Mesenchymal stem cell (in vitro differentiated cells and primary cell): ENCODE results near the gene TNFSF8.

Experiments used
- DNase-seq: peaks from one replicate; pipeline ENCODE4 v3.0.0-alpha.2; 2013
- H2AFZ ChIP-seq: one replicate; pipeline ENCODE4 v1.6.1; 2013; ENCODE audit warnings: low read depth, mild to moderate bottlenecking, control low read depth, inconsistent platforms, low read length, moderate library complexity
- H2AK5ac ChIP-seq: 2 replicates; pipeline ENCODE4 v1.6.1; 2013; ENCODE audit warnings: low read length, moderate library complexity, mild to moderate bottlenecking, inconsistent platforms; ENCODE audit not compliant: severe bottlenecking
- H2BK120ac ChIP-seq: one replicate; pipeline ENCODE4 v1.6.1; 2013; ENCODE audit warnings: low read depth, mild to moderate bottlenecking, inconsistent platforms, low read length, moderate library complexity
- H2BK12ac ChIP-seq, 2 experiments: one replicate each; pipeline ENCODE4 v1.6.1; 2013; ENCODE audit warnings: inconsistent platforms in 2 of 2, low read length in 2 of 2, mild to moderate bottlenecking in 2 of 2, moderate library complexity in 2 of 2, control low read depth in 1 of 2
- H2BK15ac ChIP-seq: one replicate; pipeline ENCODE4 v1.6.1; 2013; ENCODE audit warnings: mild to moderate bottlenecking, low read depth, inconsistent platforms; ENCODE audit not compliant: poor library complexity, severe bottlenecking
- H2BK5ac ChIP-seq: 2 replicates; pipeline ENCODE4 v1.6.1; 2013; ENCODE audit warnings: low read depth, mild to moderate bottlenecking, low read length, control low read depth, inconsistent platforms; ENCODE audit not compliant: poor library complexity, severe bottlenecking
- H3K14ac ChIP-seq, 2 experiments: one replicate each; pipeline ENCODE4 v1.6.1; 2013; ENCODE audit warnings: inconsistent platforms in 2 of 2, low read length in 2 of 2, control low read depth in 1 of 2, mild to moderate bottlenecking in 1 of 2, moderate library complexity in 1 of 2
- H3K18ac ChIP-seq, 2 experiments: one replicate each; pipeline ENCODE4 v1.6.1; 2013; ENCODE audit warnings: inconsistent platforms in 2 of 2, low read length in 2 of 2, control low read depth in 1 of 2, low read depth in 1 of 2, mild to moderate bottlenecking in 1 of 2
- H3K23ac ChIP-seq, 2 experiments: one replicate each; pipeline ENCODE4 v1.6.1; 2013; ENCODE audit warnings: inconsistent platforms in 2 of 2, low read length in 2 of 2, mild to moderate bottlenecking in 2 of 2, moderate library complexity in 2 of 2, control low read depth in 1 of 2
- H3K27ac ChIP-seq: 2 replicates; pipeline ENCODE4 v1.5.1; 2013; ENCODE audit warnings: mild to moderate bottlenecking, moderate library complexity, low read length, control low read depth, inconsistent platforms; ENCODE audit not compliant: poor library complexity, severe bottlenecking
- H3K27me3 ChIP-seq, 2 experiments: 2 replicates each; pipeline versions ENCODE4 v1.6.1 to v1.7.0; 2013; ENCODE audit warnings: low read length in 2 of 2, mild to moderate bottlenecking in 2 of 2, moderate library complexity in 2 of 2, control low read depth in 1 of 2, inconsistent platforms in 1 of 2; ENCODE audit not compliant: control insufficient read depth in 1 of 2, insufficient read depth in 1 of 2
- H3K36me3 ChIP-seq, 2 experiments: 2 replicates each; pipeline versions ENCODE4 v1.6.1 to v1.7.0; 2013; ENCODE audit warnings: low read length in 2 of 2, control low read depth in 1 of 2, inconsistent platforms in 1 of 2, low read depth in 1 of 2, mild to moderate bottlenecking in 1 of 2; ENCODE audit not compliant: insufficient read depth in 2 of 2, control insufficient read depth in 1 of 2
- H3K4ac ChIP-seq, 2 experiments: one replicate each; pipeline ENCODE4 v1.6.1; 2013; ENCODE audit warnings: inconsistent platforms in 2 of 2, low read length in 2 of 2, mild to moderate bottlenecking in 2 of 2, moderate library complexity in 2 of 2, control low read depth in 1 of 2, low read depth in 1 of 2
- H3K4me1 ChIP-seq: 2 replicates; pipeline ENCODE4 v1.6.1; 2013; ENCODE audit warnings: low read depth, low read length, control low read depth; ENCODE audit not compliant: control insufficient read depth, insufficient read depth
- H3K4me2 ChIP-seq: 2 replicates; pipeline ENCODE4 v1.6.1; 2013; ENCODE audit warnings: low read length, mild to moderate bottlenecking, inconsistent platforms; ENCODE audit not compliant: poor library complexity, severe bottlenecking
- H3K4me3 ChIP-seq, 2 experiments: 2 replicates each; pipeline versions ENCODE4 v1.5.1 to v1.7.0; 2013; ENCODE audit warnings: low read length in 2 of 2, mild to moderate bottlenecking in 2 of 2, control low read depth in 1 of 2, low read depth in 1 of 2; ENCODE audit not compliant: insufficient read depth in 1 of 2
- H3K79me1 ChIP-seq: replicated peaks from 2 replicates; pipeline ENCODE4 v1.6.1; 2013; ENCODE audit warnings: mild to moderate bottlenecking, control low read depth, low read length, inconsistent platforms; ENCODE audit not compliant: poor library complexity, severe bottlenecking
- H3K9ac ChIP-seq: 2 replicates; pipeline ENCODE4 v1.7.0; 2013; ENCODE audit warnings: mild to moderate bottlenecking, low read length, moderate library complexity
- H3K9me3 ChIP-seq: 2 replicates; pipeline ENCODE4 v1.7.0; 2013; ENCODE audit warnings: mild to moderate bottlenecking, low read length; ENCODE audit not compliant: control insufficient read depth
- H4K8ac ChIP-seq: one replicate; pipeline ENCODE4 v1.6.1; 2013; ENCODE audit warnings: inconsistent platforms, mild to moderate bottlenecking, low read length, moderate library complexity
- H4K91ac ChIP-seq: one replicate; pipeline ENCODE4 v1.6.1; 2013; ENCODE audit warnings: mild to moderate bottlenecking, low read length, inconsistent platforms
- WGBS: methylation state at CpG from one replicate; pipeline ENCODE4 v1.1.7; 2013; ENCODE audit warnings: mixed read lengths; 5-methylcytosine and 5-hydroxymethylcytosine counted together

Gene TNFSF8

DNA sequence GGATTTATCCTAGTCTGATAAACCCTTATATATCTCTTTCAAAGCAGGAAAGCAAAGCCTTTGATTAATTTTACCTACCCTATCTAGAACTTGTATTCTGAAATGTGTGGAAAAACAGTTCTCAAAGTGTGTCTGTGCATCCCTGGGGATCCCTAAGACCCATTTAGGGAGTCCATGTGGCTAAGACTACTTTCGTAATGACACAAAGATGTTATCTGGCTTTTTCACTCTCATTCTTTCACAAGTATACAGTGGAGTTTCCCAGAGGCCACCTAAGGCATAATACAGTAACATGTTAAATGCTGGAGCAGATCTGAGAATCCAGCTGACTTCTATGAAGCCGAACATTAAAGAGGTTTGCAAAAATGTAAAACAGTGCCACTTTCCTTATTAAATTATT is 70.2 kb downstream of the TNFSF8 start:
- 75% methylated on average over 1 of the region's 2 CpGs for WGBS
- Histone ChIP-seq H3K9ac (no peak overlapping the region), H3K36me3 (no peaks in the 10 kb centered on the region)

DNA sequence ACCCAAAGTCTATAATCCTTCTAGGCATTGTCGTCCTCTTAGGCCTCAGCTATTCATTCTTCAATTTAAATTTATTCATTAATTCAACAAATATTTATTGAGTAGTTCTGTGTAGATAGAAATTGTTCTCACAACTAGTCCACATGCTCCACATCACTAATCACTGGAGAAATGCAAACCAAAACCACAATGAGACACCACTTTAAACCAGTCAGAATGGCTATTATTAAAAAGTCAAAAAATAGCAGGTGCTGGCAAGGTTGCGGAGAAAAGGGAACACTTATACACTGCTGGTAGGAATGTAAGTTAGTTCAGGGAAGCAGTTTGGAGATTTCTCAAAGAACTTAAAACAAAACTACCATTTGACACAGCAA is 73.5 kb downstream of the TNFSF8 start:
- H2BK15ac ChIP-seq, result no peak overlapping the region
- peak overlapping the region in 1 of 2 experiments; percentile 43 for H3K4me3 ChIP-seq
- no peak overlapping the region for H2AFZ ChIP-seq
- no peak overlapping the region for H4K91ac ChIP-seq
- no peak overlapping the region for H3K14ac ChIP-seq
- no peak overlapping the region for H3K27ac ChIP-seq
- peak overlapping the region; percentile 86 for H3K9ac ChIP-seq
- DNase-seq, result no peak
- WGBS, result 80% methylated on average over 1 of the region's 2 CpGs
- no peaks in the 10 kb centered on the region for H3K27me3 ChIP-seq
- no peak overlapping the region for H3K23ac ChIP-seq
- no peaks in the 10 kb centered on the region for H3K79me1 ChIP-seq
- H3K18ac ChIP-seq, result no peak overlapping the region
- H4K8ac ChIP-seq, result no peak overlapping the region
- H3K4ac ChIP-seq, result no peak overlapping the region
- H2AK5ac ChIP-seq, result no peak overlapping the region
- no peak overlapping the region for H2BK5ac ChIP-seq
- no peaks in the 10 kb centered on the region for H3K9me3 ChIP-seq
- no peak overlapping the region for H3K4me2 ChIP-seq
- no peaks in the 10 kb centered on the region for H3K4me1 ChIP-seq
- no peak overlapping the region for H2BK120ac ChIP-seq
- H3K36me3 ChIP-seq, result no peaks in the 10 kb centered on the region
- no peak overlapping the region for H2BK12ac ChIP-seq

More for the DNA sequence above, 70.2 kb downstream of the TNFSF8 start:
- no peak overlapping the region for H3K27ac ChIP-seq
- H2BK12ac ChIP-seq, result no peak overlapping the region
- no peak overlapping the region for H2AFZ ChIP-seq
- H2AK5ac ChIP-seq, result no peak overlapping the region
- no peaks in the 10 kb centered on the region for H3K9me3 ChIP-seq
- peaks cover 1% of the 10 kb centered on the region for H3K4me1 ChIP-seq
- H3K4me2 ChIP-seq, result no peak overlapping the region
- H3K79me1 ChIP-seq, result no peaks in the 10 kb centered on the region
- DNase-seq, result peak; percentile 51
- H2BK15ac ChIP-seq, result no peak overlapping the region
- H4K91ac ChIP-seq, result no peak overlapping the region
- H4K8ac ChIP-seq, result no peak overlapping the region
- no peak overlapping the region for H3K4me3 ChIP-seq
- no peak overlapping the region for H2BK5ac ChIP-seq
- H3K18ac ChIP-seq, result no peak overlapping the region
- H3K27me3 ChIP-seq, result no peaks in the 10 kb centered on the region
- H2BK120ac ChIP-seq, result no peak overlapping the region
- no peak overlapping the region for H3K14ac ChIP-seq
- H3K23ac ChIP-seq, result no peak overlapping the region
- no peak overlapping the region for H3K4ac ChIP-seq

DNA sequence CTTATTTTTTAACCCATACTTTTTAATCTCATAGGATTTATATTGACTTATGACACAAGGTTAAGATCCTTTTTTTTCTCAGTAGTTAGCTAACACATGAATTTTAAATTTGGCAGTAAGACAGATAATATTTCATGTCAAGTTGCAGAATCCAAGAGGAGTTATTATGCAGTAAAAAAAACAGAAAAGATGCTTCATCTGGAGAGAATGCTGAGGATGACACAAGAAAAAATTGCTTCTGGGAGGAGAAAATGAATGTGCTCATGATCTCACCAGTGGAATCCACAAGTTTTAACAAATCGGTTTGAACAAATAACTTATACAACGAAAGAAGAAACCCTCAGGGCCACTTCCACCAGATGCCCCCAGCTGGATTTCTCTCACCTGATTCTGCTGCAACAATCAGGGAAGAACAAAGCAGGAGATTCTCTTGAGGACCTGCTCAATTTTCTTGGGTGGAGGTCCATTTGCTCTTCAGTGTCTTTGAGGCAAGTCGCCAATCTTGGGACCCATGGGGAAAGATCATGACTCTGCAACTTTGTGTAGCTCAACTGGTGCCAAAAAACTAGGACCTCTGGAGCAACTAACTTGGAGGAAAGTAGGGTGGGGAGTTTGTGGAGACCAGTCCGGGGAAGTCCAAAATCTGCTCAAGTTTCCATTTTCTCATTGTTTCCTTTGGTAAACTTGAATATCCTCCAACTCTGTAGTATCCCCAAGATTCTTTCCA is 74.0 kb downstream of the TNFSF8 start:
- H3K4me1 ChIP-seq, result no peaks in the 10 kb centered on the region
- no peak overlapping the region for H2AK5ac ChIP-seq
- H3K23ac ChIP-seq, result no peak overlapping the region
- no peaks in the 10 kb centered on the region for H3K36me3 ChIP-seq
- peak; percentile 56 for DNase-seq
- no peak overlapping the region for H4K91ac ChIP-seq
- no peak overlapping the region for H2AFZ ChIP-seq
- no peak overlapping the region for H2BK15ac ChIP-seq
- H3K4me2 ChIP-seq, result no peak overlapping the region
- H3K27ac ChIP-seq, result peak overlapping the region; percentile 38
- H3K27me3 ChIP-seq, result no peaks in the 10 kb centered on the region
- no peaks in the 10 kb centered on the region for H3K9me3 ChIP-seq
- no peaks in the 10 kb centered on the region for H3K79me1 ChIP-seq
- no peak overlapping the region for H3K18ac ChIP-seq
- no peak overlapping the region for H2BK12ac ChIP-seq
- H3K14ac ChIP-seq, result no peak overlapping the region
- no peak overlapping the region for H3K4ac ChIP-seq
- H2BK120ac ChIP-seq, result no peak overlapping the region
- H3K9ac ChIP-seq, result peak overlapping the region; percentile 86
- no peak overlapping the region for H2BK5ac ChIP-seq
- no peak overlapping the region for H4K8ac ChIP-seq
- 71% methylated on average over 4 of the region's 4 CpGs for WGBS
- peak overlapping the region in 1 of 2 experiments; percentile 43 for H3K4me3 ChIP-seq

DNA sequence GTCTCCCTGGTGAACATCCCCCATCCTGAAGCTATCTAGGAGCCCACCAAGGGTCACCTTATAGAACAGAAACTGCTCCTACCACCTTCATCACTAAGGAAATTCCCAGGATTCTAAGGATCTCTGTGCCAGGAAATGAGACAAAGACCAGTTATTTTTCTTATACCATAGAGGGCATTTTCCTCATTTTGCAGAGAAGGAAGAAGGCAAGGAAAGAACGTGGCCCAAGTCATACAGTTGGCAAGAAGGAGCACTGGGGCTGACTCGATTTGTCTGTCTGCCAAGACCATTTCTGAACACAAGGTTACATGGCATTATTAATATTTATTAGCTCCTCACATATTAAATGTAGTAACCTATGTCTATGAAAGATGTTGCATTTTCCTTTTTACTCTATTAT is 74.9 kb downstream of the TNFSF8 start:
- WGBS, result no CpG with 5 or more reads among the region's 2 CpGs
- H3K9me3 ChIP-seq, result no peaks in the 10 kb centered on the region
- no peak overlapping the region for H2BK12ac ChIP-seq
- no peak overlapping the region for H3K18ac ChIP-seq
- peak overlapping the region; percentile 86 for H3K9ac ChIP-seq
- no peak overlapping the region for H3K23ac ChIP-seq
- H2AFZ ChIP-seq, result no peak overlapping the region
- H3K14ac ChIP-seq, result no peak overlapping the region
- no peak overlapping the region for H4K8ac ChIP-seq
- H2AK5ac ChIP-seq, result no peak overlapping the region
- H3K4ac ChIP-seq, result no peak overlapping the region
- peak overlapping the region in 1 of 2 experiments; percentile 13 for H3K4me3 ChIP-seq
- no peak for DNase-seq
- H2BK15ac ChIP-seq, result no peak overlapping the region
- no peak overlapping the region for H2BK5ac ChIP-seq
- H3K4me1 ChIP-seq, result no peaks in the 10 kb centered on the region
- no peaks in the 10 kb centered on the region for H3K36me3 ChIP-seq
- H3K79me1 ChIP-seq, result no peaks in the 10 kb centered on the region
- H4K91ac ChIP-seq, result no peak overlapping the region
- no peak overlapping the region for H3K27ac ChIP-seq
- no peaks in the 10 kb centered on the region for H3K27me3 ChIP-seq
- no peak overlapping the region for H3K4me2 ChIP-seq
- no peak overlapping the region for H2BK120ac ChIP-seq
